Cardiac fibroblast (primary cell): ENCODE results near the gene CYB5A.

Experiments
- DNase-seq, 2 donors: peaks; one replicate each; pipeline versions ENCODE4 v3.0.0 to v3.0.0-alpha.2; 2010; ENCODE audit warnings: low read depth in 2 of 2
- H3K4me3 ChIP-seq, 2 donors: replicated peaks in 1 of 2; 1 replicate in 1 of 2; 2 replicates in 1 of 2; pipeline ENCODE4 v1.5.1; 2011; ENCODE audit warnings: low read depth in 2 of 2, low read length in 2 of 2, mild to moderate bottlenecking in 2 of 2, moderate library complexity in 1 of 2
- TF ChIP-seq, protein P1 (sequence below): IDR thresholded peaks from one replicate; pipeline ENCODE4 v1.5.1; 2011; ENCODE audit warnings: low read depth, mild to moderate bottlenecking, low read length, inconsistent platforms

Gene CYB5A

GRCh38 chr18:74241426-74241825 is 50.3 kb downstream of the CYB5A start:
- no peak overlapping the region for H3K4me3 ChIP-seq
- TF ChIP-seq, protein P1, sequence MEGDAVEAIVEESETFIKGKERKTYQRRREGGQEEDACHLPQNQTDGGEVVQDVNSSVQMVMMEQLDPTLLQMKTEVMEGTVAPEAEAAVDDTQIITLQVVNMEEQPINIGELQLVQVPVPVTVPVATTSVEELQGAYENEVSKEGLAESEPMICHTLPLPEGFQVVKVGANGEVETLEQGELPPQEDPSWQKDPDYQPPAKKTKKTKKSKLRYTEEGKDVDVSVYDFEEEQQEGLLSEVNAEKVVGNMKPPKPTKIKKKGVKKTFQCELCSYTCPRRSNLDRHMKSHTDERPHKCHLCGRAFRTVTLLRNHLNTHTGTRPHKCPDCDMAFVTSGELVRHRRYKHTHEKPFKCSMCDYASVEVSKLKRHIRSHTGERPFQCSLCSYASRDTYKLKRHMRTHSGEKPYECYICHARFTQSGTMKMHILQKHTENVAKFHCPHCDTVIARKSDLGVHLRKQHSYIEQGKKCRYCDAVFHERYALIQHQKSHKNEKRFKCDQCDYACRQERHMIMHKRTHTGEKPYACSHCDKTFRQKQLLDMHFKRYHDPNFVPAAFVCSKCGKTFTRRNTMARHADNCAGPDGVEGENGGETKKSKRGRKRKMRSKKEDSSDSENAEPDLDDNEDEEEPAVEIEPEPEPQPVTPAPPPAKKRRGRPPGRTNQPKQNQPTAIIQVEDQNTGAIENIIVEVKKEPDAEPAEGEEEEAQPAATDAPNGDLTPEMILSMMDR: no peak

GRCh38 chr18:74239567-74239966 is 52.2 kb downstream of the CYB5A start:
- H3K4me3 ChIP-seq: no peak overlapping the region
- TF ChIP-seq, protein P1: no peak
- no peak for DNase-seq

More at GRCh38 chr18:74241426-74241825, 50.3 kb downstream of the CYB5A start:
- DNase-seq: no peak

GRCh38 chr18:74234326-74235171 is 57.2 kb downstream of the CYB5A start:
- TF ChIP-seq, protein P1: no peak
- DNase-seq: peak; percentile 85 to 99
- H3K4me3 ChIP-seq: no peak overlapping the region

DNA sequence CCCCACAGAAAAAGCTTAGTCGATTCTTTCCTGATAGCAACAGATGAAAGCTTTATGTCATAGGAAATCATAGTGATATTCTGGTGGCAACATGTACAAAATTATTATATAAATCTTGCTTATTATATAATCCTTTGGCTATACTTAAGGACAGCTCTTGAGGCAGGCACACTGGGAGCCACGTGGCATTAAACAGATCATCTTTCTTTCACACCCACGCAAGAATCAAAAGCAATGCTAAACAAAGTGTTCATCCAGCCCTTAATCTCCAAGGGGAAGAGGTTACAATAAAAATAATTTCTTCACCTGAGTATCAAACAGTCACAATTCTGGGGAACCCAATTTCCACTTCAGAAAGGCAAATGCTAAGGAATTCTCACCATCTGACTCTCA is 57.8 kb downstream of the CYB5A start:
- no peak for DNase-seq
- no peak overlapping the region for H3K4me3 ChIP-seq
- TF ChIP-seq, protein P1: no peak

DNA sequence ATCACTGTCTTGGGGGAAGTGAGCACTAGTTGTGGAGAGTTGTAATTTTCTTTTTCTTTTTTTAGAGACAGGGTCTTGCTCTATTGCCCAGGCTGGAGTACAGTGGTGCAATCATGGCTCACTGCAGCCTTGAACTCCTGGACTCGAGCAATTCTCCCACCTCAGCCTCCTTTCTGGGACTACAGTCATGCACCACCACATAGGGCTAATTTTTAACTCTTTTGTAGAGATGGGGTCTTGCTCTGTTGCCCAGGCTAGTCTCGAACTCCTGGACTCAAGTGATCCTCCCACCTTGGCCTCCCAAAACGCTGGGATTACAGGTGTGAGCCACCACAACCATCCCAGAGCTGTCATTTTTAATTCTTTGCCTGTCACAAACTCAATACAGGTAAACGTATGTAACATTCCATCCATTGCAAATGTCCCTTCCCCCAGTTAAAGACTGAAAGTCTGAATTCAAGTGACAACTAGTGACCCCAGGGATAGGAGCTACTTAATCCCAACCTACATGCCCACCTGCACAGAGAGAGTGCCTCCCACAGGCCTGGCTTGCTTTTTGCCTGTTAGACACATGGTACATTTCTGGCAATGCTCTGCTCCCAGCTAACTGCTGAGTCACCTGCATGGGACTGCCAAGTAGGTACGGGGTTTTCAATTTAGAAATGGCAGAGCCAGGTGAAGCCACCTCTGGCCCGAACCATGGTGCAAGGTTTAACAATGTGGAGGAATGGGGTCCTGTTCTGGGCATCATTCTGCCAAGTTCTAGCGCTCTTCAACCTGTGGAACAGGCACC is 60.6 kb downstream of the CYB5A start:
- TF ChIP-seq, protein P1: no peak
- no peak overlapping the region for H3K4me3 ChIP-seq
- DNase-seq: no peak

- DNase-seq: no peak
- H3K4me3 ChIP-seq: no peak overlapping the region
- TF ChIP-seq, protein P1: no peak
Observed at GRCh38 chr18:74229891-74230290, 61.9 kb downstream of the CYB5A start.
